ENCODE data around the gene FIBP.

The FIBP gene

DNA sequence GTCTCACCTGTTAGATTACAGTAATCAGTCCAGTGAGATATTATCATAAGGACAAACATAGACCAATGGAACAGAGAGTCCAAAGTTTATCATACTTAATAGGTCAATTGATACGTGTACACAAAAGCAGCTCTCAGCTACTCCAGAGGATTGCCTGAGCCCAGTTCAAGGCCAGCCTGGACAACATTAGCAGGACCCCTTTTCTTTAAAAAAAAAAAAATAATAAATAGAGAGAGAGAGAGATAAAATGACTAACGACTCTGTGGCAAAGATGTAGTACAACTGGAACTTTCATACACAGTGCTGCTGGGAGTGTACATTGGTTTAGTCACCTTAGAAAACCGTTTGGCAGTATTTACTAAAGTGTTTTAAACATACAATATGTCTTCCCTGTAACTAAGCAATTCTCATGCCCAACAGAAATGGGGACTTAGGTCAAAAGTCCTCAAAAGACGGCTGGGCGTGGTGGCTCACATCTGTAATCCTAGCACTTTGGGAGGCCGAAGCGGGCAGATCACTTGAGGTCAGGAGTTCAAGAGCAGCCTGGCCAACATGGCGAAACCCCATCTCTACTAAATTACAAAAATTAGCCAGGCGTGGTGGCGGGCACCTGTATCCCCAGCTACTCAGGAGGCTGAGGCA, 43.9 kb downstream of the FIBP start:
- Histone ChIP-seq H3K27me3 (replicated peaks) (no peaks in the 10 kb centered on the region), H3K36me3 (replicated peaks) (no peaks in the 10 kb centered on the region), H3K27ac (no peak overlapping the region), H3K4me3 (ENCODE audit: low read depth, low read length) (no peak overlapping the region)
- in situ Hi-C loops (cut with HindIII; ENCODE audit: low pct_ligation_motif_present, low sequenced_read_pairs), result no loop called here
- DNase-seq, result no peak
- TF ChIP-seq, protein P1, sequence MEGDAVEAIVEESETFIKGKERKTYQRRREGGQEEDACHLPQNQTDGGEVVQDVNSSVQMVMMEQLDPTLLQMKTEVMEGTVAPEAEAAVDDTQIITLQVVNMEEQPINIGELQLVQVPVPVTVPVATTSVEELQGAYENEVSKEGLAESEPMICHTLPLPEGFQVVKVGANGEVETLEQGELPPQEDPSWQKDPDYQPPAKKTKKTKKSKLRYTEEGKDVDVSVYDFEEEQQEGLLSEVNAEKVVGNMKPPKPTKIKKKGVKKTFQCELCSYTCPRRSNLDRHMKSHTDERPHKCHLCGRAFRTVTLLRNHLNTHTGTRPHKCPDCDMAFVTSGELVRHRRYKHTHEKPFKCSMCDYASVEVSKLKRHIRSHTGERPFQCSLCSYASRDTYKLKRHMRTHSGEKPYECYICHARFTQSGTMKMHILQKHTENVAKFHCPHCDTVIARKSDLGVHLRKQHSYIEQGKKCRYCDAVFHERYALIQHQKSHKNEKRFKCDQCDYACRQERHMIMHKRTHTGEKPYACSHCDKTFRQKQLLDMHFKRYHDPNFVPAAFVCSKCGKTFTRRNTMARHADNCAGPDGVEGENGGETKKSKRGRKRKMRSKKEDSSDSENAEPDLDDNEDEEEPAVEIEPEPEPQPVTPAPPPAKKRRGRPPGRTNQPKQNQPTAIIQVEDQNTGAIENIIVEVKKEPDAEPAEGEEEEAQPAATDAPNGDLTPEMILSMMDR (IDR thresholded peaks at IDR 0.05; ENCODE audit: low read depth, low read length, missing control alignments), result no peak

DNA sequence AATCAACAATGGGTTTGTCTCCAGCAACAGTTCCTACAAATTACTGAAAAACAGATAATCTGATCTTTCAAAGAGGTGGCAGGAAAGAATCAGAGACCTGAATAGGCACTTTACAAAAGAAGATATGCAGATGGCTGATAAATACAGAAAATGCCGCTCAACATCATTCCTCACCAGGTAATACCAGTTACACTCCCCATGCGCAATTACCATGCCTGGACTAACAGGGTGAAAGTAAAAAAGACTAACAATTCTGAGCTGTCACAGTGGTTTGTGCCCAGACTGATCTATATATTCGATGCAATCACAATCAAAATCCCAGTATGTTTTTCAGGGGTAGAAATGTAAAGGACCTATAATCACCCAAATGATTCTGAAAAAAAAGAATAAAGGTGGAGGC, 44.5 kb downstream of the FIBP start:
- TF ChIP-seq, protein P1 (IDR thresholded peaks at IDR 0.05; ENCODE audit: low read depth, low read length, missing control alignments), result no peak
- no peaks in the 10 kb centered on the region for H3K27me3 ChIP-seq (replicated peaks)
- in situ Hi-C loops (cut with HindIII; ENCODE audit: low pct_ligation_motif_present, low sequenced_read_pairs), result no loop called here
- H3K36me3 ChIP-seq (replicated peaks), result no peaks in the 10 kb centered on the region
- no peak for DNase-seq
- H3K4me3 ChIP-seq (ENCODE audit: low read depth, low read length), result no peak overlapping the region
- no peak overlapping the region for H3K27ac ChIP-seq

DNA sequence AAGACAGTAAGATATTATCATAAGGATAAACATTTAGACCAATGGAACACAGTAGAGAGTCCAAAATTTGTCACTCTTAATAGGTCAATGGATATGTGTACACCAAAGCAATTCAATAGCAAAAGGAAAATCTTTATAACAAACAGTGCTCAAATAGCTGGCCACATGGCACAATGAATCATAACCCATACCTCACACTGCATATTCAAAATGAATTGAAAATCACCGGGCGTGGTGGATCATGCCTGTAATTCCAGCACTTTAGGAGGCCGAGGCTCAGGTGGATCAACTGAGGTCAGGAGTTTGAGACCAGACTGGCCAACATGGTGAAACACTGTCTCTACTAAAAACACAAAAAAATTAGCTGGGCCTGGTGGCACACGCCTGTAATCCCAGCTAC, 46.1 kb downstream of the FIBP start:
- TF ChIP-seq, protein P1 (IDR thresholded peaks at IDR 0.05; ENCODE audit: low read depth, low read length, missing control alignments), result no peak
- in situ Hi-C loops (cut with HindIII; ENCODE audit: low pct_ligation_motif_present, low sequenced_read_pairs), result no loop called here
- H3K27me3 ChIP-seq (replicated peaks), result no peaks in the 10 kb centered on the region

DNA sequence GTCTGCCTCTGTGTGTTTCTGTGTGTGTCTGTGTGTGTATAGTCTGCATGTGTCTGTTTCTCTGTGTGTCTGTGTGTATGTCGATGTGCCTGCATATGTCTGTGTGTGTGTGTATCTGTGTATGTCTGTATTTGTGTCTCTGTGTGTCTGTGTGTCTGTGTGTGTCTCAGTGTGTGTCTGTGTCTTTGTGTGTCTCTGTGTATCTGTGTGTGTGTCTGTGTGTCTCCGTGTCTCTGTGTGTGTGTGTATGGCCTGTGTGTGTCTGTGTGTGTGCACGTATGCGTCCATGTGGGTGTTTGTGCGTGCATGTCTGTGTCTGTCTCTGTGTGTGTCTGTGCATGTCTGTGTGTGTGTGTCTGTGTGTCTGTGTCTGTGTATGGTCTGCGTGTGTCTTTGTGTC, 54.1 kb downstream of the FIBP start:
- no peaks in the 10 kb centered on the region for H3K36me3 ChIP-seq (replicated peaks)
- in situ Hi-C loops (cut with HindIII; ENCODE audit: low pct_ligation_motif_present, low sequenced_read_pairs), result no loop called here
- TF ChIP-seq, protein P1 (IDR thresholded peaks at IDR 0.05; ENCODE audit: low read depth, low read length, missing control alignments), result no peak
- no peak overlapping the region for H3K27ac ChIP-seq
- no peak for DNase-seq
- peak overlapping the region; percentile 74 for H3K4me3 ChIP-seq (ENCODE audit: low read depth, low read length)
- no peaks in the 10 kb centered on the region for H3K27me3 ChIP-seq (replicated peaks)

More for the DNA sequence above, 46.1 kb downstream of the FIBP start:
- DNase-seq, result no peak
- no peak overlapping the region for H3K27ac ChIP-seq
- H3K4me3 ChIP-seq (ENCODE audit: low read depth, low read length), result no peak overlapping the region
- no peaks in the 10 kb centered on the region for H3K36me3 ChIP-seq (replicated peaks)
